ENCODE results near the gene ORAI3.

ORAI3 gene

GRCh38 chr16:30971298-30971697 lies 22.4 kb downstream of the ORAI3 start:
- ChIA-PET CTCF (interaction anchor here (0.6 kb wide), 1 partner anchor 436 kb away, joined by 3 read pairs; no protein-coding TSS in a partner anchor), POLR2A (ENCODE audit: low non-redundant PET) (no interaction called here)
- no peak for DNase-seq (ENCODE audit: low spot score)
- peak overlapping the region; percentile 16; the same call in 1 of the 2 replicates for H3K27ac ChIP-seq
- TF ChIP-seq, protein P1, sequence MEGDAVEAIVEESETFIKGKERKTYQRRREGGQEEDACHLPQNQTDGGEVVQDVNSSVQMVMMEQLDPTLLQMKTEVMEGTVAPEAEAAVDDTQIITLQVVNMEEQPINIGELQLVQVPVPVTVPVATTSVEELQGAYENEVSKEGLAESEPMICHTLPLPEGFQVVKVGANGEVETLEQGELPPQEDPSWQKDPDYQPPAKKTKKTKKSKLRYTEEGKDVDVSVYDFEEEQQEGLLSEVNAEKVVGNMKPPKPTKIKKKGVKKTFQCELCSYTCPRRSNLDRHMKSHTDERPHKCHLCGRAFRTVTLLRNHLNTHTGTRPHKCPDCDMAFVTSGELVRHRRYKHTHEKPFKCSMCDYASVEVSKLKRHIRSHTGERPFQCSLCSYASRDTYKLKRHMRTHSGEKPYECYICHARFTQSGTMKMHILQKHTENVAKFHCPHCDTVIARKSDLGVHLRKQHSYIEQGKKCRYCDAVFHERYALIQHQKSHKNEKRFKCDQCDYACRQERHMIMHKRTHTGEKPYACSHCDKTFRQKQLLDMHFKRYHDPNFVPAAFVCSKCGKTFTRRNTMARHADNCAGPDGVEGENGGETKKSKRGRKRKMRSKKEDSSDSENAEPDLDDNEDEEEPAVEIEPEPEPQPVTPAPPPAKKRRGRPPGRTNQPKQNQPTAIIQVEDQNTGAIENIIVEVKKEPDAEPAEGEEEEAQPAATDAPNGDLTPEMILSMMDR (conservative IDR thresholded peaks at IDR 0.05; ENCODE audit: low read depth): no peak

DNA sequence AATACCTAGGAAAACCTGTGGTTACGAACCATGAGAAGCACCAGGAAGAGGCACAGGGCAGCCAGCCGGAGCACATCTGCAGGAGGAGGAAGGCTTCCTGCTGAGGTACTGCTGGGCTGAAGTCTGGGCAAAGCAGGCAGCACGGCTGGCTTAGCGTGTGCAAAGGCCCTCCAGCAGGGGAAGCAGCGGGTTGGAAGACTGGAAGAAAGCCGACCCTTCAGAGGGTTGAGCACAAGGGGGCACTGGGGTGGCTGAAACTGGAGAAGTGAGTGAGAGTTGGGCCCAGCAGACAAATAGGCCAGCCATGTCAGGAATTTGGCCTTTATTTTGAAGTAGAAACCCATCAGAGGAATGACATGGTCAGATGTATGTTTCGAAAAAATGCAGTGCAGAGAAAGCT lies 24.0 kb downstream of the ORAI3 start:
- CTCF ChIA-PET: interaction anchor here (1.0 kb wide), 1 partner anchor 12 kb away, joined by 3 read pairs; the partner anchor contains the start of gene HSD3B7
- no peak for DNase-seq (ENCODE audit: low spot score)
- POLR2A ChIA-PET (ENCODE audit: low non-redundant PET): no interaction called here
- no peak overlapping the region for H3K27ac ChIP-seq
- TF ChIP-seq, protein P1 (conservative IDR thresholded peaks at IDR 0.05; ENCODE audit: low read depth): no peak

DNA sequence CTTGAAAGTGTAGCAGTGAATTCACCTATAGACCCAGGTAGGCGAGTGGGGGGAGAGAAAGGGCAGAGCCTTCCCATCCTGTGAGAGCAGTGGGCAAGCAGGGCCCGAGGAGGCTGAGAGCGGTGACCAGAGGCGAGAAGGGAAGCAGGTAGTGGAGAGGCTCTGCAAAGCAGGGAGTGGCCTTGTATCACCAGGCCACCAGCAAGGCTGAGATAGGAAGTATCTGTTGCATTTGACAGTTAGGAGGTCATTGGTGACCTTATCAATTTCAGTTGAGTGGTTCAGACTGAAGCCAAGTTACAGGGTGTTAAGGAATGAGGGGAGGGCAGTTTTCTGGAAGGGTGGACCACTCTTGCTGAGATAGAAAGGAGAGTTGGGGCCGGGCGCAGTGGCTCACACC lies 25.5 kb downstream of the ORAI3 start:
- H3K27ac ChIP-seq: no peak overlapping the region
- TF ChIP-seq, protein P1 (conservative IDR thresholded peaks at IDR 0.05; ENCODE audit: low read depth): no peak
- POLR2A ChIA-PET (ENCODE audit: low non-redundant PET): no interaction called here
- CTCF ChIA-PET: interaction anchor here (0.8 to 1.8 kb wide), 2 partner anchors 8 to 11 kb away, joined by 5 to 6 read pairs; partner anchors contain the start of gene HSD3B7
- DNase-seq (ENCODE audit: low spot score): no peak

GRCh38 chr16:30976486-30976885 lies 27.6 kb downstream of the ORAI3 start:
- no peak for DNase-seq (ENCODE audit: low spot score)
- TF ChIP-seq, protein P1 (conservative IDR thresholded peaks at IDR 0.05; ENCODE audit: low read depth): no peak
- ChIA-PET POLR2A (ENCODE audit: low non-redundant PET) (no interaction called here), CTCF (interaction anchor here (0.6 kb wide), 1 partner anchor 17 kb away, joined by 3 read pairs; no protein-coding TSS in a partner anchor)
- peak overlapping the region; percentile 18 for H3K27ac ChIP-seq

DNA sequence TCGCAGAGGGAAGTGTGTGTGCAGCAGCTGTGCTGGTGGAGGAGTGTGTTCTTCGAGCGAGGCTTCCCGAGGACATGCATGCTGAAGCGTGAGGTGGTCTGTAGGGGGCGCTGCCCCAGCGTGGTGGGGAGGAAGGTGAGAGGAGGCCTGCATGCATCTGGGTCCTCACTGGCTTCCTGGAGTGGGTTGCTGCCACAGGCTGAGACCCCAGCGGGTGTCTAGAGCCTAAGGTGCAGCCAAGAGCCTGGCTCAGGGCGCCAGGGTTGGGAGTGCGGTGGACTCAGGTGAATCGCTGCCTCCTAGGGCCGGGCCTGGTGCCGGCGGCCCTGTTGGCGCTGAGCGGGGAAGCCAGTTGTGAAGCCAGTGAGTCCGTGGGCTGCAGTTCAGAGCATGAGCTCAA lies 28.6 kb downstream of the ORAI3 start:
- POLR2A ChIA-PET (ENCODE audit: low non-redundant PET): interaction anchor here (0.7 kb wide), 1 partner anchor 69 kb away, joined by 6 read pairs; no protein-coding TSS in a partner anchor
- no peak for DNase-seq (ENCODE audit: low spot score)
- peak overlapping the region; percentile 25; the same call in 1 of the 2 replicates for H3K27ac ChIP-seq
- CTCF ChIA-PET: interaction anchor here (0.6 to 0.7 kb wide), 2 partner anchors 75 to 451 kb away, joined by 3 to 5 read pairs; partner anchors contain the start of gene COX6A2
- TF ChIP-seq, protein P1 (conservative IDR thresholded peaks at IDR 0.05; ENCODE audit: low read depth): 0 out of 2 replicates have a peak, but pooled peaks have one; percentile 9

- DNase-seq (ENCODE audit: low spot score): no peak
- H3K27ac ChIP-seq: no peak overlapping the region; the same call in 1 of the 2 replicates
- POLR2A ChIA-PET (ENCODE audit: low non-redundant PET): no interaction called here
- CTCF ChIA-PET: no interaction called here
- TF ChIP-seq, protein P1 (conservative IDR thresholded peaks at IDR 0.05; ENCODE audit: low read depth): no peak
Observed at GRCh38 chr16:30979170-30980022, 30.5 kb downstream of the ORAI3 start.

Measured in RWPE1 (cell line).